Tibial nerve (tissue), 4 donors: ENCODE measurements around the gene C1QL4. TPM values are rescaled to one million over a fixed set of nuclear protein-coding genes. Genes with fewer than 3 reads are reported as not detected.

Experiments
- DNase-seq, 2 donors: peaks; one replicate each; pipeline ENCODE4 v3.0.0-alpha.2; 2019; ENCODE audit warnings: low spot score in 2 of 2
- H3K27ac ChIP-seq, 4 donors: fragments of 200-600 bp; sonication (generic) in 3 of 4; one replicate each; pipeline ENCODE4 v1.5.1; 2017 to 2019; ENCODE audit warnings: mild to moderate bottlenecking in 1 of 4
- H3K27me3 ChIP-seq, 2 donors: fragments of 200-600 bp; sonication (generic) in 1 of 2; one replicate each; pipeline versions ENCODE4 v1.5.1 to v1.6.0; 2017 to 2019
- H3K36me3 ChIP-seq, 3 donors: fragments of 200-600 bp; sonication (generic); one replicate each; pipeline ENCODE4 v1.5.1; 2018 to 2019
- H3K4me1 ChIP-seq, 4 donors: fragments of 200-600 bp; sonication (generic) in 3 of 4; one replicate each; pipeline ENCODE4 v1.5.1; 2017 to 2019
- H3K4me3 ChIP-seq, 4 donors: fragments of 200-600 bp; sonication (generic) in 3 of 4; one replicate each; pipeline ENCODE4 v1.5.1; 2017 to 2019; ENCODE audit warnings: mild to moderate bottlenecking in 1 of 4, moderate library complexity in 1 of 4
- H3K9me3 ChIP-seq, 4 donors: fragments of 200-600 bp; sonication (generic) in 3 of 4; one replicate each; pipeline ENCODE4 v1.5.1; 2017 to 2019
- CTCF ChIP-seq, 5 experiments: fragments of 200-600 bp in 3 of 5; fragments of 450-650 bp in 2 of 5; sonication (generic) in 3 of 5; IDR thresholded peaks; one replicate each; pipeline ENCODE4 v1.5.1; 2016 to 2019; ENCODE audit warnings: antibody characterized with exemption in 5 of 5, mild to moderate bottlenecking in 3 of 5, moderate library complexity in 2 of 5
- EP300 ChIP-seq, 2 donors: sonication (generic); formaldehyde crosslinking; IDR thresholded peaks; one replicate each; pipeline ENCODE4 v1.6.1; 2017; ENCODE audit warnings: antibody characterized with exemption in 2 of 2, mild to moderate bottlenecking in 1 of 2
- POLR2A ChIP-seq, 2 donors: fragments of 450-650 bp; IDR thresholded peaks; one replicate each; pipeline ENCODE4 v1.6.1; 2017; ENCODE audit warnings: antibody characterized with exemption in 2 of 2, mild to moderate bottlenecking in 2 of 2, moderate library complexity in 2 of 2
- WGBS, 2 donors: methylation state at CpG; one replicate each; pipeline ENCODE4 v1.1.5; 2018; 5-methylcytosine and 5-hydroxymethylcytosine counted together
- total RNA-seq, 4 donors: library from RNA; depleted of rRNA; stranded (reverse); fragments of >200 nt; gene quantifications; one replicate each; pipeline ENCODE4 v1.1.0, GENCODE V29; 2016

C1QL4 gene
- total RNA-seq, 4 donors from 2014 or later = not detected

DNA sequence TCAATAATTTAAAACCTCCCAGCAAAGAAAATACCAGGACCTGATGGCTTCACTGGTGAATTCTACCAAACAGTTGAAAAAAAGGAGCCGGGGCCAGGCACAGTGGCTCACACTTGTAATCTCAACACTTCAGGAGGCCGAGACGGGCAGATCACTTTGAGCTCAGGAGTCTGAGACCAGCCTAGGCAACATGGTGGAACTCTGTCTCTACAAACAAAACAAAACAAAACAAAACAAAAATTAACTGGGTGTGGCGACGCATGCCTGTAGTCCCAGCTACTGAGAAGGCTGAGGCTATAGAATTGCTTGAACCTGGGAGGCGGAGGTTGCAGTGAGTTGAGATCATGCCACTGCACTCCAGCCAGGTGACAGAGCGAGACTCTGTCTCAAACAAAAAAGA is 27.6 kb downstream of the C1QL4 start:
- TF ChIP-seq POLR2A (IDR thresholded peaks at IDR 0.05) (no peak), CTCF (IDR thresholded peaks at IDR 0.05) (no peak), EP300 (IDR thresholded peaks at IDR 0.05) (no peak)
- H3K4me1 ChIP-seq = no peaks in the 10 kb centered on the region
- H3K9me3 ChIP-seq = no peaks in the 10 kb centered on the region
- H3K27me3 ChIP-seq = peaks cover 0 to 17% of the 10 kb centered on the region in 2 donors
- no peak for DNase-seq
- no peaks in the 10 kb centered on the region for H3K36me3 ChIP-seq
- WGBS, 2 donors = 82 to 88% methylated on average over 7 of the region's 7 CpGs
- no peak overlapping the region for H3K4me3 ChIP-seq
- no peak overlapping the region for H3K27ac ChIP-seq

DNA sequence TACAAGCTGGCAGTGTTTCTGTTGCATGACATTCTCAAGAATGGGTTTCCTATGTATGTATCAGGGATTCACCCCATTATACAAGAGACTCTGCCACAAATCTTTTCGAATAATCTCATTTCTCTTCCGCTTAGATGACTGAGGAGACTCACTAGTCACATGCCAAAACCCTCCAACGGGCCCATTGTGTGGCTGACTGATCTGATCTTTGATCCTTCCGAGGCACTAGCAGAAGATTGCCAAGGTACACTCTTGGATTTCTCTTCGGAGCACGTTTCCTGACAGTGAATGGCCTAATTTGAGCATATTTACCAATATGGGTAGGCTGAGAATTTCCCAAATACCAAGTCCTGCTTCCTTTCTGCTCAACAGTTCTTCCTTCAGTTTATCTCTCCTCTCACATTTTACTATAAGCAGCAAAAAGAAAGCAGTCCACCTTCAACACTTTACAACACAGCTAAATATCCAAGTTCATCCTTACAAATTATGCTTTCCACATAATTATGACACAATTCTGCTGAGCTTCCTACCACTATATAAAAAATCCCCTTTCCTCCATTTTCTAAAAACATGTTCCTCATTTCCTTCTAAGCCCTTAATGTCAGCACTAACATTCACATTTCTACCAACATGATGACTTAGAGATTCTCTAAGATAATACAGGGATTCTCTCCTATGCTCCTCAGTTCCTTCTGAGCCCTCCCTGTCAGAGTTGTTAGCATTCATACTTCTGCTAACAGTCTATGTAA is 31.1 kb downstream of the C1QL4 start:
- no peak overlapping the region for H3K27ac ChIP-seq
- no peaks in the 10 kb centered on the region for H3K36me3 ChIP-seq
- H3K4me1 ChIP-seq = no peaks in the 10 kb centered on the region
- 78 to 79% methylated on average over 6 of the region's 6 CpGs for WGBS, 2 donors
- TF ChIP-seq EP300 (IDR thresholded peaks at IDR 0.05) (no peak), POLR2A (IDR thresholded peaks at IDR 0.05) (no peak), CTCF (IDR thresholded peaks at IDR 0.05) (no peak)
- H3K27me3 ChIP-seq = peaks cover 0 to 25% of the 10 kb centered on the region in 2 donors
- H3K4me3 ChIP-seq = no peak overlapping the region
- no peak for DNase-seq
- no peaks in the 10 kb centered on the region for H3K9me3 ChIP-seq

- H3K36me3 ChIP-seq = no peaks in the 10 kb centered on the region
- H3K27ac ChIP-seq = no peak overlapping the region
- no peak overlapping the region for H3K4me3 ChIP-seq
- no peak for TF ChIP-seq CTCF (IDR thresholded peaks at IDR 0.05)
- TF ChIP-seq EP300 (IDR thresholded peaks at IDR 0.05) = no peak
- no peak for TF ChIP-seq POLR2A (IDR thresholded peaks at IDR 0.05)
- peaks cover 0 to 33% of the 10 kb centered on the region in 2 donors for H3K27me3 ChIP-seq
- no peaks in the 10 kb centered on the region for H3K4me1 ChIP-seq
- no peak for DNase-seq
- WGBS, 2 donors = 67 to 72% methylated on average over 2 of the region's 2 CpGs
- H3K9me3 ChIP-seq = no peaks in the 10 kb centered on the region
Measured at GRCh38 chr12:49304161-49304560, 32.8 kb downstream of the C1QL4 start.

- peaks cover 0 to 48% of the 10 kb centered on the region in 2 donors for H3K27me3 ChIP-seq
- no peaks in the 10 kb centered on the region for H3K36me3 ChIP-seq
- TF ChIP-seq CTCF (IDR thresholded peaks at IDR 0.05) = no peak
- TF ChIP-seq EP300 (IDR thresholded peaks at IDR 0.05) = no peak
- TF ChIP-seq POLR2A (IDR thresholded peaks at IDR 0.05) = no peak
- no peak overlapping the region for H3K27ac ChIP-seq
- WGBS, 2 donors = 71 to 72% methylated on average over 4 of the region's 4 CpGs
- H3K4me3 ChIP-seq = no peak overlapping the region
- H3K9me3 ChIP-seq = no peaks in the 10 kb centered on the region
- peaks cover 0 to 12% (median 8%) of the 10 kb centered on the region in 4 donors for H3K4me1 ChIP-seq
- no peak for DNase-seq
Measured at GRCh38 chr12:49301760-49302159, 35.2 kb downstream of the C1QL4 start.

- TF ChIP-seq POLR2A (IDR thresholded peaks at IDR 0.05) (no peak), CTCF (IDR thresholded peaks at IDR 0.05) (no peak), EP300 (IDR thresholded peaks at IDR 0.05) (no peak)
- Histone ChIP-seq H3K36me3 (no peaks in the 10 kb centered on the region), H3K4me3 (no peak overlapping the region), H3K4me1 (peaks cover 0 to 38% (median 16%) of the 10 kb centered on the region in 4 donors), H3K27ac (no peak overlapping the region), H3K9me3 (no peaks in the 10 kb centered on the region), H3K27me3 (peaks cover 0 to 75% of the 10 kb centered on the region in 2 donors)
- DNase-seq = no peak
- 52 to 58% methylated on average over 5 of the region's 6 CpGs for WGBS, 2 donors
Measured at GRCh38 chr12:49298160-49298559, 38.8 kb downstream of the C1QL4 start.
